ENCODE results near the gene ISM2. TPM values are rescaled to one million over a fixed set of nuclear protein-coding genes. Genes with fewer than 3 reads are reported as not detected.

ISM2 gene
- 0.29 to 0.64 TPM (median 0.35 TPM) in 5 replicates for total RNA-seq (2022; extraction: Qiagen RNA extraction)

DNA sequence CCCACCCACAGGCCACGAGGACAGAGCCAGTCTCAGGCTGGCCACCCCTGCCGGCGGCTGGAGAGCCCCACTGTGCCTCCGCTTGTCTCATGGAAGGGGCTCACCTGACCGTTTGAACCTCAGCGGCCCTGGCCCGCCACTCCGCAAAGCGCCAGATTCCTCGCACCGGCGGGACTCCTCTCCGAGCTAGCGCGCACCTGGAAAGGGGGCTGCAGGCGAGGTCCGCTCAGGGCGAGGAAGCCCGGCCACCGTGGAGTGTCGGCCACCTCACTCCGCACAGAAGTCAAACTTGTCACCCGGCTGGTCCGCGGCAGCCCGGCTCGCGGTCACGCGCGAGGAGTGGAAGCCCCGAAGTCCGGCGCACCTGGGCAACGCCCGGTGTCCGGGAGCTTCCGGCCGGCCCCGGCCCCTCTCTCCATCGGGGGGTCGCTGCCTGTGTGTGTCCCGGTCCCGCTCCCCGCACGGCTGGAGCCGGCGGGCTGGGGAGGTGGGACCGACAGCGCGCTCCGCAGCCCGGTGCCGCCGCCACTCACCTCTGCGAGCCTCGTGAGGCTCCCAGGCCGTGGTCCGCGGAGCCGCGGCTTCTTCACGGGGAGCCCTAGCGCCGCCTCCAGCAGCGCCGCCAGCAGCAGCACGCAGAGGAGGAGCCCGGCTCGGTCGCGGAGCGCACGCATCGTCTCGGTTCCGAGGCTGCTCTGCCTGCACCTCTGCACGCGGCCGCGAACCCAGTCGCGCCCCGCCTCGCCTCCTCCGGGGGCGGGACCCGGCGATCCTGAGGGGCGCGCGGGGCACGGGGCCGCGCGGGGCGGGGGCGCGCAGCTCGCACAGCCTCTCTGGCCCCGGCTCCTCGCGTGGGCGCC, at the start of gene ISM2:
TSS of gene ISM2 (minus strand) at position 697 of the 860 bp plus-strand sequence. CDS start at position 674, 23 bp downstream.

DNA sequence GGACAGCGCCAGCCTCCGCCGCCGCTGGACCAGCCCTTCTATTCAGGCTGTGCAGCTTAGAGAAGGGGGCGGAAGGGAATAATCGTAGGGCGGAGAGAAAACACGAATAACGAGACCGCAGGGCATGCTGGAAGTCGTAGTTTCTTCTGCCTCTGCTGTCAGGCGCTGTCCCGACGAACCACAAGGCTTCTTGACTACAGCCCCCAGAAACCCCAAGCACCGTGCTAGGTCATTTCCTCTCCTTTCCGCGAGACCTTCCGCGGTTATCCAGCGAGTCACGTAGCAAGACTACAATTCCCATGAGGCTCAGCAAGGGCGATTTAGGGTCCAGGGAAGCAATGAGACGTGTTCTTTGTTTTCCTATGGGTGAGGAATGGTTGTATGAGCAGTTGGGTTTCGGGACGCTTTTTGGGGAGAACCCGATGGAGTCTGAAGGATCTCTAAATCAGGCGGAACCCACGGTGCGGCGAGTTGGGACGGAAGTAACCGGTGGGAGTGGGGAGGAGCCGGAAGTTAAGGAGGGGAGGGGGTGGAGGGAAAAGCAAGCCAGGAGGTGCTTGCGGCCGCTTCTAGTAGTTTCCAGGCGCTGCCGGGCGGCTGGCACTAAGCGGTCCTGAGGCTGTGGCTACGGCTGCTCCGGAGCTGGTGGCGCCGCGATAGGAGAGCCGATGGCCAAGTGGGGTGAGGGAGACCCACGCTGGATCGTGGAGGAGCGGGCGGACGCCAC, 40.9 kb downstream of the ISM2 start, which contains the start of the genes AHSA1 and VIPAS39:
TSS of gene AHSA1 (plus strand) at position 572 of the 727 bp plus-strand sequence. CDS start at position 669, 97 bp downstream.
TSS of gene VIPAS39 (minus strand) at position 80 of the 727 bp plus-strand sequence. CDS start 3,499 bp downstream, outside the sequence.

Other genes starting within 250 kb of the ISM2 start
- gene NGB, start 227.6 kb downstream of the ISM2 start, total RNA-seq (2022; extraction: Qiagen RNA extraction), result not detected in 5 replicates
- 25.6 to 31.7 TPM (median 28.0 TPM) in 5 replicates for gene POMT2, start 177.9 kb downstream of the ISM2 start, total RNA-seq (2022; extraction: Qiagen RNA extraction)
- 33.1 to 35.0 TPM (median 34.5 TPM) in 5 replicates for gene GSTZ1, start 177.8 kb downstream of the ISM2 start, total RNA-seq (2022; extraction: Qiagen RNA extraction)
- 4.8 to 7.1 TPM (median 6.7 TPM) in 5 replicates for gene TMED8, start 121.7 kb downstream of the ISM2 start, total RNA-seq (2022; extraction: Qiagen RNA extraction)
- 1.6 to 2.5 TPM (median 1.9 TPM) in 5 replicates for gene SAMD15, start 121.4 kb downstream of the ISM2 start, total RNA-seq (2022; extraction: Qiagen RNA extraction)
- gene NOXRED1, start 75.3 kb downstream of the ISM2 start, total RNA-seq (2022; extraction: Qiagen RNA extraction), result 0.13 TPM in 1 of 5 replicates, not detected in the others
- 12.5 to 13.0 TPM (median 12.8 TPM) in 5 replicates for gene VIPAS39, start 41.2 kb downstream of the ISM2 start, total RNA-seq (2022; extraction: Qiagen RNA extraction)
- gene AHSA1, start 40.7 kb downstream of the ISM2 start, total RNA-seq (2022; extraction: Qiagen RNA extraction), result 209 to 283 TPM (median 230 TPM) in 5 replicates
- gene SPTLC2, start 117.8 kb upstream of the ISM2 start, total RNA-seq (2022; extraction: Qiagen RNA extraction), result 29.7 to 38.5 TPM (median 34.5 TPM) in 5 replicates
- gene ALKBH1, start 209.2 kb upstream of the ISM2 start, total RNA-seq (2022; extraction: Qiagen RNA extraction), result 14.4 to 15.9 TPM (median 14.9 TPM) in 5 replicates
- gene SLIRP, start 209.3 kb upstream of the ISM2 start, total RNA-seq (2022; extraction: Qiagen RNA extraction), result 322 to 487 TPM (median 391 TPM) in 5 replicates